Measurements from ENCODE around the gene SORBS1. TPM values are rescaled to one million over a fixed set of nuclear protein-coding genes. Genes with fewer than 3 reads are reported as not detected.
A peak's percentile ranks its signal among the peaks of the same experiment; 100 is the strongest.

Gene SORBS1
- total and polyA plus RNA-seq, 2 donors (not counting 3 experiments of a cell fraction or from before 2014, with no cell fraction given) = 2.0 to 7.9 TPM

- peaks cover 34% of the 10 kb centered on the region for H3K4me1 ChIP-seq (ENCODE audit: control insufficient read depth, extremely low read depth, insufficient read depth, low read length)
- H2AFZ ChIP-seq (ENCODE audit: low read depth, low read length) = peak overlapping the region; percentile 18
- TF ChIP-seq GATA2 (IDR thresholded peaks at IDR 0.05; ENCODE audit: insufficient read depth, insufficient read length, low read depth, low read length) (peak; percentile 14), JUN (IDR thresholded peaks at IDR 0.05; ENCODE audit: borderline replicate concordance, insufficient read depth, insufficient read length, low read depth) (no peak)
- H3K4me3 ChIP-seq (replicated peaks in 1 of 3; ENCODE audit: insufficient read depth in 1 of 3, low read depth in 1 of 3, low read length in 3 of 3) = no peak overlapping the region
- no peak overlapping the region for H3K4me2 ChIP-seq (ENCODE audit: insufficient read depth, low read length)
- H4K20me1 ChIP-seq (replicated peaks; ENCODE audit: control insufficient read depth, extremely low read depth, insufficient read depth, low read length) = no peaks in the 10 kb centered on the region
- dilution Hi-C loops (cut with MboI; ENCODE audit: extremely low pct_ligation_motif_present, low sequenced_read_pairs) (no loop called here), intact Hi-C loops (cut with micrococcal nuclease) (no loop called here)
- ChIA-PET POLR2A (no interaction called here), CTCF (interaction anchor here (0.6 kb wide), 1 partner anchor 75 kb away, joined by 3 read pairs; no protein-coding TSS in a partner anchor)
- H3K9me1 ChIP-seq (replicated peaks; ENCODE audit: control insufficient read depth, extremely low read depth, insufficient read depth, low read length) = no peaks in the 10 kb centered on the region
- DNase-seq (ENCODE audit: low read depth, low spot score) (no peak), FAIRE-seq (peak; percentile 15)
- no peak overlapping the region for H3K27ac ChIP-seq (ENCODE audit: insufficient read depth, low read depth, low read length)
- H3K36me3 ChIP-seq (ENCODE audit: control insufficient read depth in 2 of 2, extremely low read depth in 1 of 2, insufficient read depth in 2 of 2, low read length in 2 of 2) = no peaks in the 10 kb centered on the region
- BruUV-seq (replicated peaks) = no TSS peak
- H3K9me3 ChIP-seq (replicated peaks; ENCODE audit: control insufficient read depth, insufficient read depth, low read length) = no peaks in the 10 kb centered on the region
- no peaks in the 10 kb centered on the region for H3K79me2 ChIP-seq (ENCODE audit: control insufficient read depth, insufficient read depth, low read length)
- no peak overlapping the region for H3K9ac ChIP-seq (replicated peaks; ENCODE audit: extremely low read depth, insufficient read depth, low read length)
- no peaks in the 10 kb centered on the region for H3K27me3 ChIP-seq (ENCODE audit: control insufficient read depth in 2 of 2, insufficient read depth in 2 of 2, low read length in 2 of 2)
Observed at GRCh38 chr10:95533590-95533989, 27.6 kb downstream of the SORBS1 start.

- Histone ChIP-seq H3K9ac (replicated peaks; ENCODE audit: extremely low read depth, insufficient read depth, low read length) (no peak overlapping the region), H3K4me1 (ENCODE audit: control insufficient read depth, extremely low read depth, insufficient read depth, low read length) (peaks cover 34% of the 10 kb centered on the region), H3K9me3 (replicated peaks; ENCODE audit: control insufficient read depth, insufficient read depth, low read length) (no peaks in the 10 kb centered on the region), H3K27ac (ENCODE audit: insufficient read depth, low read depth, low read length) (no peak overlapping the region), H3K36me3 (ENCODE audit: control insufficient read depth in 2 of 2, extremely low read depth in 1 of 2, insufficient read depth in 2 of 2, low read length in 2 of 2) (no peaks in the 10 kb centered on the region), H3K27me3 (ENCODE audit: control insufficient read depth in 2 of 2, insufficient read depth in 2 of 2, low read length in 2 of 2) (no peaks in the 10 kb centered on the region), H4K20me1 (replicated peaks; ENCODE audit: control insufficient read depth, extremely low read depth, insufficient read depth, low read length) (no peaks in the 10 kb centered on the region), H3K9me1 (replicated peaks; ENCODE audit: control insufficient read depth, extremely low read depth, insufficient read depth, low read length) (no peaks in the 10 kb centered on the region), H3K4me3 (replicated peaks in 1 of 3; ENCODE audit: insufficient read depth in 1 of 3, low read depth in 1 of 3, low read length in 3 of 3) (no peak overlapping the region), H3K79me2 (ENCODE audit: control insufficient read depth, insufficient read depth, low read length) (no peaks in the 10 kb centered on the region), H2AFZ (ENCODE audit: low read depth, low read length) (no peak overlapping the region), H3K4me2 (ENCODE audit: insufficient read depth, low read length) (no peak overlapping the region)
- POLR2A ChIA-PET = no interaction called here
- no peak for FAIRE-seq
- dilution Hi-C loops (cut with MboI; ENCODE audit: extremely low pct_ligation_motif_present, low sequenced_read_pairs) = no loop called here
- intact Hi-C loops (cut with micrococcal nuclease) = no loop called here
- TF ChIP-seq CTCF (IDR thresholded peaks at IDR 0.05; ENCODE audit: extremely low read depth in 1 of 2, insufficient read depth in 1 of 2, low read depth in 1 of 2, low read length in 2 of 2) (no peak), MAX (IDR thresholded peaks at IDR 0.05; ENCODE audit: insufficient read depth, insufficient read length) (no peak), GATA2 (IDR thresholded peaks at IDR 0.05; ENCODE audit: insufficient read depth, insufficient read length, low read depth, low read length) (no peak), POLR2AphosphoS5 (IDR thresholded peaks at IDR 0.05; ENCODE audit: insufficient read depth, low read depth, low read length) (no peak), FOS (IDR thresholded peaks at IDR 0.05; ENCODE audit: borderline replicate concordance, insufficient read depth, low read length) (no peak), JUN (IDR thresholded peaks at IDR 0.05; ENCODE audit: borderline replicate concordance, insufficient read depth, insufficient read length, low read depth) (no peak), POLR2A (IDR thresholded peaks at IDR 0.05; ENCODE audit: low read depth, low read length) (no peak), EZH2 (IDR thresholded peaks at IDR 0.05; ENCODE audit: borderline replicate concordance, low read depth, low read length, severe bottlenecking) (no peak), MYC (IDR thresholded peaks at IDR 0.05; ENCODE audit: low read depth, low read length) (no peak)
- CTCF ChIA-PET = no interaction called here
- no TSS peak for BruUV-seq (replicated peaks)
- no peak for DNase-seq (ENCODE audit: low read depth, low spot score)
Observed at GRCh38 chr10:95532536-95532935, 28.6 kb downstream of the SORBS1 start.

Data from endothelial cell of umbilical vein (primary cell).